IgD-negative memory B cell (primary cell): Measurements from ENCODE around the gene PIBF1. TPM values are rescaled to one million over a fixed set of nuclear protein-coding genes. Genes with fewer than 3 reads are reported as not detected.

Source experiments
- H3K27ac Mint-ChIP-seq, 3 donors: one replicate each; pipeline ENCODE4 v1.8.0; 2020 to 2022; ENCODE audit warnings: mild to moderate bottlenecking in 3 of 3, mixed read lengths in 3 of 3, moderate library complexity in 1 of 3
- H3K27me3 Mint-ChIP-seq: one replicate; pipeline ENCODE4 v1.8.0; 2021; ENCODE audit warnings: mixed read lengths
- H3K36me3 Mint-ChIP-seq: one replicate; pipeline ENCODE4 v1.8.0; 2020; ENCODE audit warnings: mild to moderate bottlenecking, mixed read lengths
- H3K4me1 Mint-ChIP-seq, 3 donors: one replicate each; pipeline ENCODE4 v1.8.0; 2020 to 2022; ENCODE audit warnings: mixed read lengths in 3 of 3, mild to moderate bottlenecking in 1 of 3
- H3K4me3 Mint-ChIP-seq, 4 donors: one replicate each; pipeline ENCODE4 v1.8.0; 2020 to 2022; ENCODE audit warnings: mild to moderate bottlenecking in 4 of 4, mixed read lengths in 4 of 4, moderate library complexity in 3 of 4
- H3K9me3 Mint-ChIP-seq, 3 donors: one replicate each; pipeline ENCODE4 v1.8.0; 2020 to 2021; ENCODE audit warnings: mixed read lengths in 3 of 3, mild to moderate bottlenecking in 1 of 3
- polyA plus RNA-seq: library from polyadenylated mRNA; unstranded; fragments of 300-500 nt; fragmentation: Illumina TruSeq; gene quantifications from one replicate; pipeline ENCODE4 v1.2.3, GENCODE V29; 2021

The PIBF1 gene
- polyA plus RNA-seq, 1 donor from 2014 or later = 15.0 TPM

DNA sequence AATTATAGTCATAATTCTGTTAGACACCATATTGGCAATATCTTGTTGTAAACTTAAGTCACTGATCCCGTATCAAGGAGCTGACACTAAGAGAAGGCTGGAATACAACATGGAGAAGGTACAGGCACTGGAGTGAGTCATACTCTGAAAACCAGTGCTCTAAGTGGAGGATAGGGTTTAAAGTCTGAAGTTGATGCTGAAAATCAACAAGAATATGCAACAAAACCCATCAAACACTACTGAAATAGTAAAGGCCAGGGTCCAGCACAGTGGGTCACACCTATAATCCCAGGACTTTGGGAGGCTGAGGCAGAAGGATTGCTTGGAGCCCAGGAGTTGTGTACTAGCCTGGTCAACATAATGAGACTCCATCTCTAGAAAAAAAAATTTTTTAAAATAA is 203.7 kb downstream of the PIBF1 start:
- Mint-ChIP-seq H3K36me3 (peaks cover 12% of the 10 kb centered on the region), H3K4me3 (no peak overlapping the region), H3K27me3 (no peaks in the 10 kb centered on the region), H3K4me1 (no peaks in the 10 kb centered on the region), H3K27ac (no peak overlapping the region), H3K9me3 (no peaks in the 10 kb centered on the region)

DNA sequence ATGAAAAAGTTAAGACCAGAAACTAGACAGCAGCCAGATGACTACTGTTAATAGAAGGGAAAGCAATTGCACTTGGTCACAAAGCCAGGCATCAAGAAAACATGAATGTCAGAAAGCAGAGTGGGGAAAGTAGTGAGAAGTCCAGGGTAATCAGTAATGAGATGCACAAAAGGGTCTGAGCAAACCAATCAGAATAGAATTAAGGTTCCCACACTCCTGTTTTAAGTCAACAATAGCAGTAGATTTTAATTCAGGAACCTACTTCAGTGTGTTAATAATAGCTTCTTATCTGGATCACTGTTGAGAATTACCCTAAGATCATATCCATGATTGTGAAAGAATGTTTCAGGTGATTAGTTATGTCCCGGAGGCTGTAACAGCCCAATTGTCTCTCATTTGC is 204.3 kb downstream of the PIBF1 start:
- Mint-ChIP-seq H3K36me3 (peaks cover 11% of the 10 kb centered on the region), H3K4me1 (no peaks in the 10 kb centered on the region), H3K9me3 (no peaks in the 10 kb centered on the region), H3K4me3 (no peak overlapping the region), H3K27ac (no peak overlapping the region), H3K27me3 (no peaks in the 10 kb centered on the region)

DNA sequence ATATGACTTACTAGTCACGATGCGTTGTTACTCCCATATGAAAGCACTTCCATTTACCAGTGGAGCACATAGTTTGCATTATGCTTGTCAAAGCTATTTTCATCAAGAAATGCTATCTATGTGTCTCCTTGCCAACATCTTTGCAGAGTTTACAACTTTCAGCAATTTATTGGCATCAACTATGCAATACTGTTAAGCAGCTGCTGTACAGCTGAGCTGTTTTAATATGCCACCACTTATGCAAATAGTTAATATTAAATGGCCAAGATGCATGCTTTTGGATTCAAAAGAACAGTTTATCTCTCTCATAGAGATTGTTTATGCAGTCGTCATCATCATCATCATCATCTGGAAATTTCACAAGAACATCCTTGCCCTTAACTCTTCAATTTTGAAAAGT is 209.0 kb downstream of the PIBF1 start:
- Mint-ChIP-seq H3K27ac (no peak overlapping the region), H3K27me3 (no peaks in the 10 kb centered on the region), H3K4me3 (no peak overlapping the region), H3K9me3 (no peaks in the 10 kb centered on the region), H3K4me1 (no peaks in the 10 kb centered on the region), H3K36me3 (peaks cover 9% of the 10 kb centered on the region)

DNA sequence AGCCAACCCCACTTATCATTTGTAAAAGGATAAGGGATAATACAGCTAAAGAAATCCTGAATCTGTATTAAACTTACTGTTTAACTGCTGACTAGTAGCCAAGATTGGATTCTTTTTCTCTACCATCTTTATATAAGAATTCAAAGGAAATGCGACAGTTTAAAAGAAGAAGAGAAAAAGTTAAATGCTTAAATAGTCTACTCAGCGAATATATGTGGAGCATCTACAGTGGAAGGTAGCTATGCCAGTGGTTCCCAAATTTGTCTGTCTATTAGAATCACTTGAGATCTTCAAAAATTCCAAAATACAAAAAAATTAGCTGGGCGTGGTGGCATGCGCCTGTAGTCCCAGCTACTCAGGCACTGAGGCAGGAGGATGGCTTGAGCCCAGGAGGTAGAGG is 216.1 kb downstream of the PIBF1 start:
- H3K36me3 Mint-ChIP-seq = peaks cover 13% of the 10 kb centered on the region
- no peaks in the 10 kb centered on the region for H3K4me1 Mint-ChIP-seq
- no peaks in the 10 kb centered on the region for H3K9me3 Mint-ChIP-seq
- no peak overlapping the region for H3K27ac Mint-ChIP-seq
- H3K4me3 Mint-ChIP-seq = no peak overlapping the region
- H3K27me3 Mint-ChIP-seq = no peaks in the 10 kb centered on the region

DNA sequence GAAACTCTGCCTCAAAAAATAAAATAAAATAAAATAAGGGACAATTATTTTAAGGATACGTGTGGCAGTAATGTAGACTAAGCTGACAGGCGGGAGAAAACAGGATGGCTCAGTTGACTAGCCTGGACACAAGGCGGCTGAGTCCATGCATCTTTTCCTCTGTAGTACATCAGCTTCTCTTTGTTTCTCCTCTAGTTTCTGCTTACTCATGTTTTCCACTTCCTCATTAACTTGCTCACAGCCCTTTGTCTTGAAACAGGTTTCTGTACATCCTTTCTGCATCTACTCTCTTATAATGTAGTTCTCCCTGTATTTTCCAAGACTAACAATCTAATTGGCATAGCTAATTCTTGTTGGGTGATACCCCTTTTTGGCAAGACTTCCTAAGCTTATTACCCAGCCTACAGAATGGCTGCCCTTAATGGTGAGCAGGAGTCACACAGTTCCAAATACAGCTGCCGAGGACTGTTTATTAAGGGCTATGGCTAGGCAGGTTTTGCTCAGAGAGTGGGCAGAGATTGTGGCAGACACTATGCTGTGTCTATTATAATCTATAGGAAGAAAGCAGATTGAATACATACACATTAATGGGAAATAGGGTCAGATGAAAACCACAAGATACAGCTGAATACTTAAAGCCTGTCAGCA is 218.2 kb downstream of the PIBF1 start:
- Mint-ChIP-seq H3K9me3 (no peaks in the 10 kb centered on the region), H3K4me3 (no peak overlapping the region), H3K36me3 (peaks cover 13% of the 10 kb centered on the region), H3K4me1 (no peaks in the 10 kb centered on the region), H3K27me3 (no peaks in the 10 kb centered on the region), H3K27ac (no peak overlapping the region)

DNA sequence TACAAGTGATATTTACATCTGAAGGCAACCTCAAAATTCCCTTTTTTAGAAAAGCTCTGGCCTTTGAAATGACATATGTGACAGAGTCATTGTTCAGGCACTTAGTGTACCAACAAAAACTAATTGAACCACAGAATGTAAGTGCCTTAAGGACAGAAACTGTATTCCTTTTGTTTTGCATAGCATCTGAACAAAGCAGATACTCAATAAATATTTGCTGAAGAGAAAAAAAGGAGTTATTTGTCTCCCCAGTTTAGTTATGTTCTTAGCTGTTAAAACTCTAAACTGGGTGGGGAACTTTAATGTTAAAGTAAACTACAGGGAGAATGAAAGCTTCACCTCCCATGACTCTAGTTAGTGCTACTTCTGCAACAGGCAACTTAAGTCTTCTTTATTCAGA is 220.0 kb downstream of the PIBF1 start:
- peaks cover 12% of the 10 kb centered on the region for H3K36me3 Mint-ChIP-seq
- H3K27me3 Mint-ChIP-seq = no peaks in the 10 kb centered on the region
- H3K4me3 Mint-ChIP-seq = no peak overlapping the region
- no peaks in the 10 kb centered on the region for H3K4me1 Mint-ChIP-seq
- no peaks in the 10 kb centered on the region for H3K9me3 Mint-ChIP-seq
- no peak overlapping the region for H3K27ac Mint-ChIP-seq

DNA sequence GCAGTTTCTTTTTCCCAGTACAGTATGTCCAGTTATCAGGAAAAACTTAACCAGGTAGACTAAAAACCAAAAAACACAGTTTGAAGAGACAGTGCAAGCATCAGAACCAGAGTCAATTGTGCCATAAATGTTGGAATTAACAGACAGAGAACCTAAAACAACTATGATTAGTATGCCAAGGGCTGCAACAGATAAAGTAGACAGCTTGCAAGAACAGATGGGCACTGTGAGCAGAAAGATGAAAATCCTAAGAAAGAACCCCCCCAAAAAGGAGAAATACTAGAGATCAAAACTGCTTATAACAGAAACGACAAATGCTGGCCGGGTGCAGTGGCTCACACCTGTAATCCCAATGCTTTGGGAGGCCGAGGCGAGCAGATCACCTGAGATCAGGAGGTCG is 229.8 kb downstream of the PIBF1 start:
- peaks cover 10% of the 10 kb centered on the region for H3K36me3 Mint-ChIP-seq
- H3K9me3 Mint-ChIP-seq = no peaks in the 10 kb centered on the region
- H3K27ac Mint-ChIP-seq = no peak overlapping the region
- H3K4me1 Mint-ChIP-seq = no peaks in the 10 kb centered on the region
- no peaks in the 10 kb centered on the region for H3K27me3 Mint-ChIP-seq
- H3K4me3 Mint-ChIP-seq = no peak overlapping the region

DNA sequence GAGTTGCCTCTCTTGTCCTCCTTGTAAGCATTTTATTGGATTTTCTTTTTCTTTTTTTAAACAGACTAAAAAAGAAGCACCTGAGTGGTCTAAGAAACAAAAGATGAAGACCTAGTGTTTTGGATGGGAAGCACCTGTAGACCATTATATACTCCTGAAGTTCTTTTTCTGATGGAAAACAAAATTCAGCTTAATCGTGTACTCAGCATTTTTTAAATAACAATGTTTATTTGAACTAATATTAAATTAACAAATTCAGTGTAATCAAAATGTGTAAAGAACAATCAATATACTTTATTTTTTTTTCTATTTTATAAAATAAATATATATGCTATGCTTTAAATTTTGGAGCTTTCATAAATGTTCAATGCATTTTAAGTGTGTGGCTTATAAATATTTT is 233.9 kb downstream of the PIBF1 start:
- H3K27ac Mint-ChIP-seq = no peak overlapping the region
- no peaks in the 10 kb centered on the region for H3K4me1 Mint-ChIP-seq
- H3K4me3 Mint-ChIP-seq = no peak overlapping the region
- no peaks in the 10 kb centered on the region for H3K27me3 Mint-ChIP-seq
- no peaks in the 10 kb centered on the region for H3K9me3 Mint-ChIP-seq
- H3K36me3 Mint-ChIP-seq = peaks cover 17% of the 10 kb centered on the region

DNA sequence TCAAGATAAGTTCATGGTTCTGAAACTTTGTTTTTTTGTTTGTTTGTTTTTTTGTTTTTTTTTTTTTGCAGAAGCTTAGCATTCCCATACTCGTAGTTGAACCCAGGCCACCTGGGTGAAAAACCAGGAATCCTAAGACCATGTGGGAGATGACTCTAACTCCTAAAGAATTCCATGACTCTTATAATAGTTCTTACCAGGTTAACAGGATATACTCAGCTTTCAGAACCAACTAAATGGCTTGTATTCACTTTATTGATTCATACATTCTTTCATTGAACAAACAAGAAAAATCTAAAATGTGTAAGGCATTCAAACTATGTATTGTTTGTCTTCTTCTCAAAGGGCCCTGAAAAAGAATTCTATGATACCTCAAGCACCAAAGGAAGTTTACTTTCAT is 236.4 kb downstream of the PIBF1 start:
- peaks cover 16% of the 10 kb centered on the region for H3K36me3 Mint-ChIP-seq
- no peaks in the 10 kb centered on the region for H3K27me3 Mint-ChIP-seq
- H3K4me1 Mint-ChIP-seq = no peaks in the 10 kb centered on the region
- no peak overlapping the region for H3K4me3 Mint-ChIP-seq
- no peak overlapping the region for H3K27ac Mint-ChIP-seq
- no peaks in the 10 kb centered on the region for H3K9me3 Mint-ChIP-seq

DNA sequence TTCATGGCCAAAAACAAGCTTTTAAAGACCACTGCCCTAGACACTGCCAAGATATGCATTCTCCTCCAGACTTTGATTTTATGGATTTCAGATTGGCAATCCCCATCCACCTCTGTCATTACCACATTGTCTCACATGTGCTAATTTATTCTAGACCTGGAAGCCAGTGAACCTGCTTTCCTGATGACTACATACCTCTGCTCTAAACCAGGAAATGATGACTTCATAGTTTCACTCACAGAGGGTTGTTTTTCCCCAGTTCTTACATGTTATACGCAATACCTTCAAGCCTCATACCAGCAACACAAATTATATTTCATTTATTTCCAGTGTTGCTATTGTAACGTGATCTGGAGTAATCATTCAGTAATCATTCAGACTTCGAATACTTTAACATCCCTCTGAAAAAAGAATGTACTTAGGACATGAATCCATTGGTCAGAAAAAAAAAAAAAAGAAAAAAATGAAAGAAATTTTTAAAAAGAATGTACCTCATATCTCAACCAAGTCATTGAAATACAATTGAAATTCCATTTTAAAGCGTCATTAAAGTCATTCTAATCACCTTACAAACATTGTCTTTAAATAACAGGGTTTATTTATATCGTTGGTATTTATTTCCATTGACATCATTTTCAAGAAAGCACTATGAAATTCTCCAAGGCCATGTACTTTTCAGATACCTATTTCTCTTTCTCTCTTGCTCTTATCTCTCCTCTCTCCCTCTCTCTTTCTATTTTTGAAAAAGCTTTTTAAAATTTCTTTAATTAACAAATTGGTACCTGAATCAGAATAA is 243.5 kb downstream of the PIBF1 start:
- H3K4me3 Mint-ChIP-seq = no peak overlapping the region
- H3K4me1 Mint-ChIP-seq = no peaks in the 10 kb centered on the region
- peaks cover 0 to 2% (median 0%) of the 10 kb centered on the region in 3 donors for H3K9me3 Mint-ChIP-seq
- H3K27ac Mint-ChIP-seq = no peak overlapping the region
- peaks cover 9% of the 10 kb centered on the region for H3K36me3 Mint-ChIP-seq
- H3K27me3 Mint-ChIP-seq = no peaks in the 10 kb centered on the region

DNA sequence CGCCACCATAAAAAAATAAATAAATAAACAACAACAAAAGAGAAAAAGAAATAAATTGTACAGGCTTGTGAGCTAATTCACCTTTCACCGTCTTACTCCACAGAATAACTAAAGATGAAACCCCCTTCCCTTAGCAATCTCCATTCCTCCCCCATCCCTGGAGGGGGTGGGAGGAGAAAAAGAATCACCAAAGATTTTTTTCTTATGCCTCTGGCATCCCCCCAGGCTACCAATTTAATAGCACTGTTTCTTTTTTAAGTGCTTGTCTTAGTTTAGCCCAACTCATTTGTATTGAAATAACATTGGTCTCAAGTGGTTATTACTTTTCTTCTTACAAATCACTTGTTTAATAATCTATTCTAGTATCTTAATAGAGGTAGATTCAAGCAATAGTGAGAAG is 253.0 kb downstream of the PIBF1 start:
- H3K36me3 Mint-ChIP-seq = no peaks in the 10 kb centered on the region
- H3K27ac Mint-ChIP-seq = no peak overlapping the region
- H3K27me3 Mint-ChIP-seq = no peaks in the 10 kb centered on the region
- H3K9me3 Mint-ChIP-seq = no peaks in the 10 kb centered on the region
- no peaks in the 10 kb centered on the region for H3K4me1 Mint-ChIP-seq
- H3K4me3 Mint-ChIP-seq = no peak overlapping the region

DNA sequence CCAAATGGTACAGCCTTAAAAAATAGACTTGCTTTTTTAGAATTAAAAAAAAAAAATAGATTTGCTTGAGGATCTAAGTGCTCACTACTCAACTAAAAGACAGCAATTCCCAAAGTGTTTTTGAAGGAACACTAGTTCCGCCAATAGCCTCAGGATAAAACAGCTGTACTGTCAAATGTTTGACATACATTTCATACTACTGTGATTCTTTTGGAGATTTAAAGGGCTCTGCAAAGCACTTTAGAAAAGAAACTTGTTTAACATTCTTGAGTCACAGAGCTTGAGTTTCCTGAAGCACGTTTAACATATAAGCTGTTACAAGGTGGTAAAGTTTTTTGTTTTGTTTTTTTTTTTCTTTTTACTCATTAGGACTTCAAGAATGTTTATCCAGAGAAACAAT is 253.7 kb downstream of the PIBF1 start:
- Mint-ChIP-seq H3K4me1 (no peaks in the 10 kb centered on the region), H3K36me3 (no peaks in the 10 kb centered on the region), H3K27me3 (no peaks in the 10 kb centered on the region), H3K27ac (no peak overlapping the region), H3K4me3 (no peak overlapping the region), H3K9me3 (no peaks in the 10 kb centered on the region)

DNA sequence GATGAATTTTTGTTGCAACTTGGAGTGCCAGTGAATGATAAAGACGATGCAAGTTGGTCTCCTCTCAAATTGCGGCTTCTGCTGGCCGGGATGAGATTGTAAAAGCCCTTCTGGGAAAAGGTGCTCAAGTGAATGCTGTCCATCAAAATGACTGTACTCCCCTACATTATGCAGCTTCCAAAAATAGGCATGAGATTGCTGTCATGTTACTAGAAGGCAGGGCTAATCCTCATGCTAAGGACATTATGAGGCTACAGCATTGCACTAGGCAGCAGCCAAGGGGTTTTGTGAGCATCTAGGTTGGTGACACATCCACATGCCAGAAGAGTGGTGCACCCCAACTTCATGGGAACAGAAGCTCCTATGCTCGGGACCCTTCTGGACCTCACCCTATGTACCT is 254.6 kb downstream of the PIBF1 start:
- no peaks in the 10 kb centered on the region for H3K27me3 Mint-ChIP-seq
- no peaks in the 10 kb centered on the region for H3K36me3 Mint-ChIP-seq
- no peak overlapping the region for H3K27ac Mint-ChIP-seq
- H3K4me1 Mint-ChIP-seq = no peaks in the 10 kb centered on the region
- H3K9me3 Mint-ChIP-seq = no peaks in the 10 kb centered on the region
- H3K4me3 Mint-ChIP-seq = no peak overlapping the region

DNA sequence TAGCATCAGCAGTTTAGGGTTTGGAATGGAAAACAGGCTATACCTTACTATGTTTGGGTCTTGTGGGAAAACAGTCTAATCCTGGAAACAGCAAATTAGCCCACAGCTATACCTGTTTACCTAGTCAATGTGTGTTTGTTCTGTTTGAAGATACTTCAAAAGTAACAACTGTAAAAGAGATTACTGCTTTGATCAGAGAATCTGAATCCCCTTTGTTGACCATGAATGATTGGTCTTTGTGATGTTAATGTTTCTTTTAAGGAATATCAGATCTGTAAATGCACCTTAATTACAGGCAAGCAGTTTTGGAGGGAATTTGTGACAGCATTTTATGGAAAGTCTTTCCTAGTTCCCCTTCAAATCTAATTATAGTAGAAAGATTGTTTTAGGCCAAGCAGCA is 256.1 kb downstream of the PIBF1 start:
- H3K27me3 Mint-ChIP-seq = no peaks in the 10 kb centered on the region
- no peaks in the 10 kb centered on the region for H3K9me3 Mint-ChIP-seq
- H3K36me3 Mint-ChIP-seq = no peaks in the 10 kb centered on the region
- H3K27ac Mint-ChIP-seq = no peak overlapping the region
- no peak overlapping the region for H3K4me3 Mint-ChIP-seq
- no peaks in the 10 kb centered on the region for H3K4me1 Mint-ChIP-seq

DNA sequence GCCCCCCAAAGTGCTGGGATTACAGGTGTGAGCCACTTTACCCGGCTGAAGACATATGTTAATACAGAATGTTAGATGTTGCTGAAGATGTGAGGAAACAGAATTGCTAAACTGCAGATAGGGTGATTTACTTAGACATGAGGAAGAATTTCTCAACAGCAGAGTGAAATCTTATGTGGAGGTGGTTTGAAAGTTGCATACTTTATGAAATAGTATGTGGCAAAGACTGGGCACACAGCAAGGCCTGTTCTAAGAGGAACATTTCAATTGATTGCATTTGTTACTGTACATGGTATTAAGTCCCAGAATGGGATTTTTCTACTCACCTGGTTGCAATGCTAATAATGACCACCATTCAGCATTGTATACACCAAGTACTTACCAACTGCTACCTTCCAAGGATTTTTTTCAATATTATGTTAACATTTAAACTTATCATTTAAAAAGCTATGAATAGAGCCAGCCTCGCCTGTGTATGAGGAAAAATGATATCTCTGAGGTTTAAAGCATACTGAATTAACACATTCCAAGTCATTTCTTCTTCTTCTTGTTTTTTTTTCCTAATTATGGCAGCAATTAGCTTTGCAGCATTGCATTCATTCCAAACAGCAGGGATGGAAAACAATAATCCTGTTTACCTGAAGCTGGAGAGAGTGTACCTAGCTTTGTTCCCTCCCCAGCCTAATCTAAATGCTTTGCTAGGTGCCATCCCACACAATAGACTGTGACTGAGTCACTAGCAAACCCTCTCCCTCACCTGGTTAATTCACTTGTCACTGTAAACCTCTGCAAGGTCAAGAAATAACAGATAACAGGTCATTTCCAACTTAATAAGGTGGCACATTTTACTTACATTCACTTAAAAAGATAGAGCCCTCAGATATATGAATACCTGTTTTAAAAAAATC is 257.5 kb downstream of the PIBF1 start:
- Mint-ChIP-seq H3K36me3 (no peaks in the 10 kb centered on the region), H3K27me3 (no peaks in the 10 kb centered on the region), H3K4me3 (no peak overlapping the region), H3K4me1 (no peaks in the 10 kb centered on the region), H3K9me3 (peaks cover 0 to 1% (median 0%) of the 10 kb centered on the region in 3 donors), H3K27ac (no peak overlapping the region)
